Activated CD4-positive, alpha-beta memory T cell treated with anti-CD3 and anti-CD28 coated beads, Interleukin-2, amount 10 ng/mL, durations not matched to agents 7 days and 5 days (primary cell): Measurements from ENCODE around the gene TTC9C. TPM values are rescaled to one million over a fixed set of nuclear protein-coding genes. Genes with fewer than 3 reads are reported as not detected.
A peak's percentile ranks its signal among the peaks of the same experiment; 100 is the strongest.

ENCODE experiments used
- CTCF ChIA-PET: fragments of 350-600 bp; sonication (Branson Sonifier 250); formaldehyde crosslinking; loops from one replicate; lab custom pipeline; 2021; ENCODE audit warnings: antibody characterized with exemption, inconsistent platforms; lab: Charles Lee
- POLR2A ChIA-PET: fragments of 350-600 bp; sonication (Branson Sonifier 250); formaldehyde crosslinking; loops from one replicate; lab custom pipeline; 2021; ENCODE audit warnings: antibody characterized with exemption; lab: Charles Lee
- DNase-seq: peaks from one replicate; pipeline ENCODE4 v3.0.0-alpha.2; 2020
- H3K27ac Mint-ChIP-seq: one replicate; pipeline ENCODE4 v1.8.0; 2021; ENCODE audit warnings: mild to moderate bottlenecking, mixed read lengths
- H3K27me3 Mint-ChIP-seq: one replicate; pipeline ENCODE4 v1.8.0; 2021; ENCODE audit warnings: mixed read lengths
- H3K36me3 Mint-ChIP-seq: one replicate; pipeline ENCODE4 v1.8.0; 2021; ENCODE audit warnings: low read depth, mixed read lengths
- H3K4me1 Mint-ChIP-seq: one replicate; pipeline ENCODE4 v1.8.0; 2021; ENCODE audit warnings: mixed read lengths
- H3K4me3 Mint-ChIP-seq: one replicate; pipeline ENCODE4 v1.8.0; 2021; ENCODE audit warnings: mild to moderate bottlenecking, mixed read lengths
- H3K9me3 Mint-ChIP-seq: one replicate; pipeline ENCODE4 v1.8.0; 2021; ENCODE audit warnings: mixed read lengths
- total RNA-seq, 2 experiments: library from RNA; stranded (reverse); gene quantifications; one replicate each; pipeline ENCODE4 v1.2.3, GENCODE V29; 2021

The TTC9C gene
- total RNA-seq, 2 experiments from 2014 or later, result 48.3 to 48.4 TPM

GRCh38 chr11:62712276-62712812 lies 15.9 kb upstream of the TTC9C start:
- peaks cover 69% of the 10 kb centered on the region for H3K36me3 Mint-ChIP-seq
- ChIA-PET CTCF (interaction anchor here (1.1 to 1.6 kb wide), 2 partner anchors 18 to 169 kb away, joined by 3 to 4 read pairs; partner anchors contain the start of gene SLC3A2), POLR2A (interaction anchor here (0.8 to 14.0 kb wide), 7 partner anchors 15 to 142 kb away, joined by 3 to 234 read pairs (median 6); partner anchors contain the start of genes C11orf98, CSKMT, HNRNPUL2 and LBHD1)
- DNase-seq, result no peak
- peak overlapping the region; percentile 93 for H3K27ac Mint-ChIP-seq
- no peaks in the 10 kb centered on the region for H3K9me3 Mint-ChIP-seq
- H3K4me1 Mint-ChIP-seq, result peaks cover 80% of the 10 kb centered on the region
- no peaks in the 10 kb centered on the region for H3K27me3 Mint-ChIP-seq
- peak overlapping the region; percentile 47 for H3K4me3 Mint-ChIP-seq

- no peak for DNase-seq
- peaks cover 74% of the 10 kb centered on the region for H3K36me3 Mint-ChIP-seq
- ChIA-PET CTCF (interaction anchor here (1.0 to 1.6 kb wide), 4 partner anchors 17 to 168 kb away, joined by 3 to 4 read pairs (median 4); partner anchors contain the start of gene SLC3A2), POLR2A (interaction anchor here (0.8 to 14.0 kb wide), 7 partner anchors 15 to 141 kb away, joined by 3 to 234 read pairs (median 6); partner anchors contain the start of genes C11orf98, CSKMT, HNRNPUL2 and LBHD1)
- no peaks in the 10 kb centered on the region for H3K9me3 Mint-ChIP-seq
- peaks cover 78% of the 10 kb centered on the region for H3K4me1 Mint-ChIP-seq
- H3K27me3 Mint-ChIP-seq, result no peaks in the 10 kb centered on the region
- H3K27ac Mint-ChIP-seq, result peak overlapping the region; percentile 93
- peak overlapping the region; percentile 47 for H3K4me3 Mint-ChIP-seq
Observed at GRCh38 chr11:62712861-62713260, 15.4 kb upstream of the TTC9C start.

- Mint-ChIP-seq H3K36me3 (peaks cover 79% of the 10 kb centered on the region), H3K27me3 (no peaks in the 10 kb centered on the region), H3K9me3 (no peaks in the 10 kb centered on the region), H3K4me3 (peak overlapping the region; percentile 47), H3K27ac (peak overlapping the region; percentile 93), H3K4me1 (peaks cover 78% of the 10 kb centered on the region)
- POLR2A ChIA-PET, result interaction anchor here (0.8 to 14.0 kb wide), 9 partner anchors 14 to 141 kb away, joined by 3 to 234 read pairs (median 4); partner anchors contain the start of genes CSKMT, GANAB, HNRNPUL2 and LBHD1
- CTCF ChIA-PET, result interaction anchor here (1.0 to 1.1 kb wide), 3 partner anchors 16 to 168 kb away, joined by 3 to 4 read pairs (median 3); partner anchors contain the start of gene SLC3A2
- DNase-seq, result no peak
Observed at GRCh38 chr11:62713343-62713742, 14.9 kb upstream of the TTC9C start.

GRCh38 chr11:62715150-62716130 lies 12.8 kb upstream of the TTC9C start:
- peaks cover 88% of the 10 kb centered on the region for H3K36me3 Mint-ChIP-seq
- peak overlapping the region; percentile 12 for H3K27ac Mint-ChIP-seq
- H3K4me3 Mint-ChIP-seq, result no peak overlapping the region
- H3K4me1 Mint-ChIP-seq, result peaks cover 72% of the 10 kb centered on the region
- DNase-seq, result no peak
- CTCF ChIA-PET, result interaction anchor here (1.1 to 1.8 kb wide), 3 partner anchors 12 to 103 kb away, joined by 3 to 5 read pairs (median 3); partner anchors contain the start of genes HNRNPUL2 and TTC9C
- H3K27me3 Mint-ChIP-seq, result no peaks in the 10 kb centered on the region
- no peaks in the 10 kb centered on the region for H3K9me3 Mint-ChIP-seq
- POLR2A ChIA-PET, result interaction anchor here (1.0 to 14.0 kb wide), 7 partner anchors 9 to 126 kb away, joined by 3 to 234 read pairs (median 5); partner anchors contain the start of genes BSCL2, C11orf98, CSKMT and GNG3

- no peak overlapping the region for H3K27ac Mint-ChIP-seq
- peaks cover 72% of the 10 kb centered on the region for H3K4me1 Mint-ChIP-seq
- no peaks in the 10 kb centered on the region for H3K27me3 Mint-ChIP-seq
- no peak for DNase-seq
- ChIA-PET POLR2A (interaction anchor here (1.0 to 14.0 kb wide), 6 partner anchors 9 to 124 kb away, joined by 3 to 234 read pairs (median 6); partner anchors contain the start of genes BSCL2, GNG3, HNRNPUL2 and TMEM179B), CTCF (interaction anchor here (1.1 to 1.8 kb wide), 2 partner anchors 12 to 104 kb away, joined by 3 to 5 read pairs; partner anchors contain the start of genes HNRNPUL2 and TTC9C)
- H3K4me3 Mint-ChIP-seq, result no peak overlapping the region
- peaks cover 88% of the 10 kb centered on the region for H3K36me3 Mint-ChIP-seq
- no peaks in the 10 kb centered on the region for H3K9me3 Mint-ChIP-seq
Observed at GRCh38 chr11:62716206-62716605, 12.1 kb upstream of the TTC9C start.

GRCh38 chr11:62716816-62717215 lies 11.5 kb upstream of the TTC9C start:
- no peaks in the 10 kb centered on the region for H3K27me3 Mint-ChIP-seq
- H3K4me3 Mint-ChIP-seq, result no peak overlapping the region
- ChIA-PET POLR2A (interaction anchor here (0.6 to 14.0 kb wide), 4 partner anchors 10 to 166 kb away, joined by 3 to 234 read pairs (median 8); partner anchors contain the start of genes BSCL2, GNG3, HNRNPUL2 and TTC9C), CTCF (interaction anchor here (1.1 kb wide), 1 partner anchor 105 kb away, joined by 3 read pairs; no protein-coding TSS in a partner anchor)
- no peak for DNase-seq
- peak overlapping the region; percentile 5 for H3K27ac Mint-ChIP-seq
- no peaks in the 10 kb centered on the region for H3K9me3 Mint-ChIP-seq
- peaks cover 90% of the 10 kb centered on the region for H3K36me3 Mint-ChIP-seq
- peaks cover 79% of the 10 kb centered on the region for H3K4me1 Mint-ChIP-seq

GRCh38 chr11:62719302-62719978 lies 8.8 kb upstream of the TTC9C start:
- no peak for DNase-seq
- Mint-ChIP-seq H3K36me3 (peaks cover 96% of the 10 kb centered on the region), H3K9me3 (no peaks in the 10 kb centered on the region), H3K27me3 (no peaks in the 10 kb centered on the region), H3K27ac (peak overlapping the region; percentile 6), H3K4me1 (peaks cover 79% of the 10 kb centered on the region), H3K4me3 (no peak overlapping the region)
- CTCF ChIA-PET, result interaction anchor here (1.2 kb wide), 1 partner anchor 35 kb away, joined by 5 read pairs; the partner anchor contains the start of gene ZBTB3
- POLR2A ChIA-PET, result interaction anchor here (0.8 to 1.5 kb wide), 3 partner anchors 54 to 165 kb away, joined by 3 to 4 read pairs (median 3); partner anchors contain the start of genes C11orf98 and CSKMT

GRCh38 chr11:62721994-62722393 lies 6.3 kb upstream of the TTC9C start:
- POLR2A ChIA-PET, result no interaction called here
- no peak overlapping the region for H3K27ac Mint-ChIP-seq

GRCh38 chr11:62724171-62724570 lies 4.1 kb upstream of the TTC9C start:
- ChIA-PET POLR2A (interaction anchor here (0.9 to 9.9 kb wide), 11 partner anchors 12 to 157 kb away, joined by 3 to 234 read pairs (median 4); partner anchors contain the start of genes BSCL2, GNG3, SLC3A2 and TMEM179B), CTCF (interaction anchor here (0.9 to 1.8 kb wide), 4 partner anchors 44 to 157 kb away, joined by 3 to 5 read pairs (median 5); partner anchors contain the start of gene SLC3A2)
- peak overlapping the region; percentile 87 for H3K4me3 Mint-ChIP-seq
- no peaks in the 10 kb centered on the region for H3K27me3 Mint-ChIP-seq
- peaks cover 57% of the 10 kb centered on the region for H3K4me1 Mint-ChIP-seq
- DNase-seq, result no peak
- H3K36me3 Mint-ChIP-seq, result peaks cover 84% of the 10 kb centered on the region
- H3K9me3 Mint-ChIP-seq, result no peaks in the 10 kb centered on the region
- H3K27ac Mint-ChIP-seq, result no peak overlapping the region

More at GRCh38 chr11:62721994-62722393, 6.3 kb upstream of the TTC9C start:
- DNase-seq, result no peak
- Mint-ChIP-seq H3K4me1 (peaks cover 65% of the 10 kb centered on the region), H3K9me3 (no peaks in the 10 kb centered on the region), H3K27me3 (no peaks in the 10 kb centered on the region), H3K36me3 (peaks cover 94% of the 10 kb centered on the region), H3K4me3 (no peak overlapping the region)
- CTCF ChIA-PET, result no interaction called here

GRCh38 chr11:62725646-62726045 lies 2.6 kb upstream of the TTC9C start:
- Mint-ChIP-seq H3K4me1 (peaks cover 57% of the 10 kb centered on the region), H3K27me3 (no peaks in the 10 kb centered on the region), H3K36me3 (peaks cover 73% of the 10 kb centered on the region), H3K9me3 (no peaks in the 10 kb centered on the region), H3K4me3 (peak overlapping the region; percentile 87), H3K27ac (peak overlapping the region; percentile 97)
- POLR2A ChIA-PET, result interaction anchor here (0.7 to 9.9 kb wide), 18 partner anchors 12 to 183 kb away, joined by 3 to 234 read pairs (median 28); partner anchors contain the start of genes BSCL2, C11orf98, CSKMT and GNG3
- no peak for DNase-seq
- CTCF ChIA-PET, result interaction anchor here (0.9 to 2.6 kb wide), 5 partner anchors 28 to 155 kb away, joined by 3 to 15 read pairs (median 5); partner anchors contain the start of genes SLC3A2 and ZBTB3
